HG03108 (cell line): ENCODE results near the gene CASS4.

Experiments used
- ATAC-seq: cut with Tn5 transposase; IDR thresholded peaks from one replicate; pipeline ENCODE4 v1.9.1; 2021; ENCODE audit warnings: moderate library complexity; ENCODE audit not compliant: unreplicated experiment

The CASS4 gene

DNA sequence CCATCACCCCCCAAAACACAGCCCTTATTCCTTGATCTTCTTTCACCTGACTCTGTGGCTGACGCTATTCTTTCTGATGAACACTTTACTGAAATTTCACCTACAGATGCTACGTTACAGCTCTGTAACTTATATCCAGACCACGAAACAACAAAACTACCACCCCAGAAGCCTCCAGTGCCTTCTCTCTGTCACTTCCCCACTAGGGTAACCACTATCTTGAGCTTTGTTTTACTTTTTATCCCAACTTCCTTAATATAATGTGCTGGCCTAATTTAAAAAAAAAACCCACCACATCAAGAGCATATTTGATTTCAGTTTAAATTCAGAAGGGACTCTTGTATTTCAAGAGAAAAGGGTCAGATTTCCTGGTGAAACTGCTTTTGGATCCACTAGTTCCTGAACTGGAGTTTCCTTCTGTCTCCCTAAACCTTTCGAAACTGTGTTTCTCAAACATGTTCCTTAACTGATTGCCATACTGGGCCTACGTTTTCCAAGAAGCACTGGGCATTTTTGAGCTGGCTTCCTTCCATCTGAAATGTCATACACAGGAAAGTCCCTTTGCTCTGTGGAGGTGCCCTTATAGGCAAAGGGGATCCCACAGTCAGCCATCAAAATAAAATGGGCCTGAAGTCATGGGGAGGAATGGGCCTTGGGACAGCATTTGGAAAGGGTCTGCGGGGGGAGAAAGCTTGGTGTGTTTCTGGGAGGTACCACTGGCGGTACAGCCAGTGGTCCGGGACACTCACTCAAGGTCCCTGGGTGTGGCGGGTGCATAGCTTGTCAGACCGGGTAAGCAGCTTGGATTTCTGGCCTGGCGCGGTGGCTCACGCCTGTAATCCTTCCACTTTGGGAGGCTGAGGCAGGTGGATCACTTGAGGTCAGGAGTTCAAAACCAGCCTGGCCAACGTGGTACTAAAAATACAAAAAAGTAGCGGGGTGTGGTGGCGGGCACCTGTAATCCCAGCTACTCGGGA is 30.6 kb downstream of the CASS4 start:
- no peak for ATAC-seq

DNA sequence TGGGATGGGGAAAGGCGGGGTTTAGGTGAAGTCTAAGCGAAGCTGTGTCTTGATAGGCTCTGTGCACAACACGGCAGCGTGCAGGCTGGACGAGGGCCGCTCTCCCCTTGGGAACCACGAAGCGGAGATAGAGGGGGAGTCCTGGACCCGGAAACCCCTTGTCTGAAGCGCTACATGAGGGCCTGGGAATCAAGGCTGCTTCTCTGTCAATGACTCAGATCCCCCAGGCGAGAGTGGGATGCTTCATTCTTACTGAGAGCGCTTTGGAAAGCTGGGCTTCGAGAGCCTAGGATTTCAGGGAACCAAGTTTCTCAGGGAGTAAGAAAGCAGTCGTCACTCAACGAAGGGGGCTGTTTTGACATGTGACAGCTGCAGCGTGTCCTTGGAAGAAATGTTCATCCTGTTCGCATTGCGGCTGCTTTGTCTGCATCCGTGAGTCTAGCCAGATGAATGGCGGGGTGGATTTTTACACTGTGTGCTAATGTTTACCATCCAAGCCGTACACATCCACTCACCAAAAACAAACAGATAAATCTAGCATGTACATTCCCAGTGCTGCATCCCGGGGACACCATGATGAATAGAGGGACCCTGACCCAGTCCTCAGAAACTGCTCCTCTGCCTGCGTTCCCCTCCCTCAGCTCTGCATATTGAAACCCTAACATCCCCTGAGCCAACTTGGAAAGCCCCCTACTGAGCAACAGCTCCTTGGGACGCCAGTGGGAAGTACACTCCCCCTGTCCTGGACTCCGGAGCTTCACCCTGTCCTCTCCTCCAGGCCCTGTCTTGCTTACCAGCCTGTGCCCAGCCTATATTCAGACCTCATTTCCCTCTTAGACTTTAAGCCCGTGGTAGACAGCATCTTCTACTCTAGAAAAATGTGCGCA is 31.8 kb downstream of the CASS4 start:
- ATAC-seq: no peak

DNA sequence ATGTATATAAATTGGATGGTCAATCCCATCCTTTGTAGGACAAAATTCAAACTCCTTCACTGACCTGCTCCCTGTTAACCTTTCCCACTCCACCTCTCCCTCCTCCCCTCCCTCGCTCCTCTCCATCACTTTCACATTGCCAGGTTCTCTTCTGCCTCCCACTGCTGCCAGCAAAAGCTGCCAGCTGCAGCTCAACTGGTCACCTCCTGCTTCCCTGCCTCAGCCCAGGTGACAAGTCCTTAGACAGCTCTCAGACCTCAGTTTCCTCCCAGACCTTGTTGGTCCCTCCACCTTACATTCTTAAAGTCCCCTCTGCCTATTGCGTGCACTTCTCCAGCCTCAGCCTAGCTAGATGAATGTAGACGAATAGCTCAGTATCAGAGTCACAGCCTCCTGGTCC is 33.1 kb downstream of the CASS4 start:
- no peak for ATAC-seq

DNA sequence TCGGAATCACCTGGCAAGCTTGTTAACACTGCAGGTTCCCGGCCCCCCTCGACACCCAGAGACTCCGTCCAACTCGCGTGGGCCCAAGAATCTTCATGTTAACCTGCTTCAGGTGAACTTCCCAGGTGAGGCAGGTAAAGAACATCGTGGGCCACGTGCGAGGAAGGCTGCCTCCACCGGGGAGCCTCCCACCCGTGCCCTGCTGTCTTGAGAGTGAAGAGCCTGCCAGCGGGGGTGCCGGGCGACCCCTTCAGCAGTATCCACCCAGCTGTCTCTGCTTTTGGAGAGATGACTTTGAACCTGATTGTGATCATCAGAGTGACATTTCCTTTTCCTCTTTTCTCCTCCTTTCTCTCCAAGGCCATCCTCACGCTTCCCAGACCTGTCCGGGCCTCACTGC is 33.5 kb downstream of the CASS4 start:
- no peak for ATAC-seq

DNA sequence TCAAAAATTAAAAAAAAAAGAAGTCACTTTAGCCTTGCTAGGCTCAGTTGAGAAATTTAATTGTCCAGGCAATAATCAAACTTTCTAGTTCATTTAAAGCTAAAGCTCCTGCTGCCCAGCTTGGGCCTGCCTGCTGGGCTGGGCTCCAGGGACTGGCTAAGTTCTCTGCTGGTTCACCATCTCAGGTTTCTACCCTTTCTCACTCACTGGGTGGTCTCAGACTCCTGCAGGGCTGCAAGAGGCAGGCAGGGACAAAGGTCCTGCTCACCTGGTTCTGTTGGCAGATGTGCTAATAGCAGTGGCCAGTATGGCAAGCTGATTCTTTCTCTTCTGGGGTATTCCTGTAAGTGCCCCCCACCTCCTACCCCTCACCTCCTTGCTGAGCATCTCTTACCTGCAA is 35.2 kb downstream of the CASS4 start:
- no peak for ATAC-seq

DNA sequence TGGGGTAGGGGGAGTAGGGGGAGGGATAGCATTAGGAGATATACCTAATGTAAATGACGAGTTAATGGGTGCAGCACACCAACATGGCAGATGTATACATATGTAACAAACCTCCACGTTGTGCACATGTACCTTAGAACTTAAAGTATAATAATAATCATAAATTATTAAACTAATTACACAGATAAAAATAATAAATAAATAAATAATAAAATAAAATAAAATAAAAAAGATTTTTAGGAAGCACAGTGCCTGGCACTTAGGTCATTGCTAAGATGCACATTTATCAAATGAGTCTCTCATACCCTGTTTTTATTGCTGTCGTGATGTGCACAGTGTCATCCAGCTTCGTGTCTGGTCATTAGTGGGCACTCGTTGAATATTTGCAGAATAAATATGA is 37.4 kb downstream of the CASS4 start:
- ATAC-seq: no peak

DNA sequence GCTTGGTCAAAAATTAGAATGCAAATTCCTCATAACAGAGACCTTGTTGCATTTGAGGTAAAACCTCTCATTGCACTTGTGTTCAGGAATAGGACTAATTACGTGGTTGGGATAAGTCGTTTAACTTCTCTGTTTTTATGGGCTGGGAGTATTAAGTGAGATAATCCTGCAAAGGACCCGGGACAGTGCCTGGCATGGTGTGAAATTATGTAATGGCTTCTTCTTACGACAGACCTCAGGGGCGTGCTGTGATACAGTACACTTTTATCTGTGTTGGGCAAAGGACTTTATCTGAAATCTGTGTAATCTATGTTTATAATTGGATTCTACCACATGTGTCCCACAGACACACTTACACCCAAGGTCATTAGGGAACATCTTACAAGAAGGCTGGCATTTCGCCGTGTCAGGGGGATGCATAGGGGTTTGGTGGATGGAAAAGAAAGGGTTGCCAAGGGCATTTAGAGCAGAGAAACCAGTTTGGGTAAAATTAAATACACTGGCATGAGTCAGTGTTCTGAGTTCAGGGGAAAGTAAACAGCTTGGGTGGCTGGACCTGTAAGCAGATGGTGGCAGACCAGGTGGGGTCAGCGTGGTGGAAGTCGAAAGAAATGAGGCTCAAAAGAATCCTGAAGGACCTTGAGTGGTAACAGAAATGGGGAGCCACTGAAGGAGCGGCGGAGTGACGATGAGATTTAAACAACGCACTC is 39.2 kb downstream of the CASS4 start:
- ATAC-seq: no peak

DNA sequence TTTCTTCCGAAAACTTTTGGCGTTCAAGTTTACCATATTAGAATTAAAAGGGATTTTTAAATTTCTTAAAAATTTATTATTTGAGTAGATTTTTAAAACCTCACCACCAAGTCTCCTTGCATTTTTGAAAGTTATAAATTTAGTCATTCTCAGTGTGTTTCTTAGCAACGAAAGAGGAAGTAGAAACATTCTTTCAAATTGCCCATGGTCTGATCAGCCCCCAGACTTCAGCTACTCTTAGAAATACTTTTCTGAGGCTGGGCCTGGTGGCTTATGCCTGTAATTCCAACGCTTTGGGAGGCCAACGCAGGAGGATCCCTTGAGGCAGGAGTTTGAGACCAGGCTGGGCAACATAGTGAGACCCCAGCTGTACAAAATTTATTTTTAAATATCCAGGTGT is 41.3 kb downstream of the CASS4 start:
- ATAC-seq: no peak

DNA sequence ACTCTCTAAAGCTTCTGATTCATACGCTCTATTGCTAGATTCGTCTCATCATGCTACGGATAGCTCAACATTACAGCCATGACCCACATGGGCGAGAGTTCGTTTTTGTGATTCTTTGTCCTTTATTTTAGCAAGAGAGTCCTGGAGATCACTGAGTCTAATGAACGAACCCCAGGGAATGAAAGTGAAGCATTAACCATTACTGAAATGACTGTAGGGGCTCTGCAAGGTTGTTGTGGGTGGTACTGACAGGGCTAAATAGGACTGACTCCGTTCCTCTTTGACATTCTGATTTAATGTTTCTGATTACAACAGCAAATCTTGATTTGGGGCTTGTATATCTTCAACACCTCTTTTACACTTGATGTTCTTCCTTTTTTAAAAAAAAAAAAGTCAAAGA is 42.7 kb downstream of the CASS4 start:
- peak; percentile 73 for ATAC-seq

DNA sequence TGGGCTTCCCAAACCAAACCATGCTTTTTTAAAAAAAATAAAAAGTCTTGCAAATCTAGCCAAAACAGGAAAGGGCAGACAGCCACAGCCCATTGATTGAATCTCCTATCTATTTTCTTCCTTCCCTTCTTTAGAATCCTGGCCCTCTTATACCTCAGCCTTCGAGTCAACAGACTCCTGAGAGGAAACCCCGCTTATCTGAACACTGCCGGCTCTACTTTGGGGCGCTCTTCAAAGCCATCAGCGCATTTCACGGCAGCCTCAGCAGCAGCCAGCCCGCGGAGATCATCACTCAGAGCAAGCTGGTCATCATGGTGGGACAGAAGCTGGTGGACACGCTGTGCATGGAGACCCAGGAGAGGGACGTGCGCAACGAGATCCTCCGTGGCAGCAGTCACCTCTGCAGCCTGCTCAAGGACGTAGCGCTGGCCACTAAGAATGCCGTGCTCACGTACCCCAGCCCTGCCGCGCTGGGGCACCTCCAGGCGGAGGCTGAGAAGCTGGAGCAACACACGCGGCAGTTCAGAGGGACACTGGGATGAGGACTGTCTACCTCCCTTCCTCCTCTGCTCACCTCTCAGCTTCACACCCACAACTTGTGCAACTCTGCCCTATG is 46.3 kb downstream of the CASS4 start:
- no peak for ATAC-seq

DNA sequence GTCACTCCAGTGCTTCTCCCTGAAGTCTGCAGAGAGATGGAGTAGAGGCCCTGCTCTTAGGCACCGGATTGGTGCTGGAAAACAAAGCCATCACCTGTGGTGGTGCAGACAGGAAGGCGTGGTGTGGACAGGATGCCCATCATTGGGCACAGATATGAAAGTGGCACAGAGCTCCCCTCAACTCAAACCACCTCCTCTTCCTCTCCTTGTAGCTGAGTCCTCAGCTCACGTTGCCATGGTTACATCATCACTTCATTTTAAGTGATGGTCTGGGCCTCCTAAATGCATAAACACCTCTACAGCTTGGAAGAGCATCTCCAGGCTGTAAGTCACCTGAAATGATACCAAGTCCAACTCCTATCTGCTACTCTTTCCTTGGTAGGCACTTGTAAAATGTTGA is 48.4 kb downstream of the CASS4 start:
- ATAC-seq: no peak

DNA sequence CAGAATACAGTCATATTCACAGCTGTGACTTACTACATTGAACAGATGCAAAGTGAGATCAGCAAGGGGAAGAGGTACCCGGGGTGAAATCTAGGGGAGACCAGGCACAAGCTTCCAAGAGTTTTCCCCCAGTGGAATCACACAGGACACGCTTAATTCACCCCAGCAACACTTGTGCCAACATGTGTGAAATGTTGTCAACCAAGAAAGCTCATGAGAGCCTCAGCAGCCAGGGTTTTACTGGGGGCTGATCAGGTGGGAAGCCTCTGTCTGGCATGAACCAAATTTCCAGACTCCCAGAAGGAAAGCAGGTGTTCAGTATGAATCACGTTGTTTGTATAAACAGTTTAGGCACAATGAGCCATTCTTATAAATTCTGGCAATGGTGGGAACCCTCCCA is 49.5 kb downstream of the CASS4 start:
- ATAC-seq: no peak

DNA sequence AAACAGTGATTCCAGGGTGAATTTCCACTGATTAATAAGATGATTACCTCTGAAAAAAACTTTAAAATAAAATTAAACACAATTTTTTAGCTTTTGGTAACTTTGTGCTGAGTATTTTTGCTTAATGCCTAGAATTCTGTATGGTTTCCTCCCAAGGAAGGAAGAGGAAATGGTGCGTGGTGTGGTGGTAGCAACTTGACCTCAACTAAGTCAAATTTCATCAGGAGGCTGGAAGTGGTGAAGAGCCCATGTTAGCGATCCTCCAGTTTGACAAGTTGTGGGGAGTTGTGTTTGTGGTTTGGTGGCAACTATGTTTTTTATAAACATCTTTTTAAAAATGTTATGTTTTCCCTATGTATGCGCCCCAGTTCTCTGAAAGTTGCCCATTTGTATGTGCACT is 51.4 kb downstream of the CASS4 start:
- ATAC-seq: no peak

DNA sequence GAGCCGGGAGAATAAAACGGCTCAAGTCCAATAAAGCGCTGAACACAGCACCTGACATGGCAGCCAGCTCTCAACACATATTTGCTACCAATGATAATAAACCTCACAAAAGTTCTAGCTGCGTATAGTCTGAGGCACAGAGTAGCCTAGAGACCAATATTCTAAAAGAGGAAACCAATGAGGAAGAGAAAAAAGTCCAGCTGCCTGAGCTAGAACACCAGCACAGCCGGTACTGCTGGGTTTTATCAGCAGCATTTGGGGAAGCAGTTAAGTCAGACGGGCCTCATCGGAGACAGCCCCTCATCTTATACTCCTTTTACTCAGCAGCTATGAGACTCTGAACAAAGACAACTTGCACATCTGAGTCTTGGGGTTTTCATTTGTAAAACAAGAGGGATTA is 53.9 kb downstream of the CASS4 start:
- ATAC-seq: no peak

DNA sequence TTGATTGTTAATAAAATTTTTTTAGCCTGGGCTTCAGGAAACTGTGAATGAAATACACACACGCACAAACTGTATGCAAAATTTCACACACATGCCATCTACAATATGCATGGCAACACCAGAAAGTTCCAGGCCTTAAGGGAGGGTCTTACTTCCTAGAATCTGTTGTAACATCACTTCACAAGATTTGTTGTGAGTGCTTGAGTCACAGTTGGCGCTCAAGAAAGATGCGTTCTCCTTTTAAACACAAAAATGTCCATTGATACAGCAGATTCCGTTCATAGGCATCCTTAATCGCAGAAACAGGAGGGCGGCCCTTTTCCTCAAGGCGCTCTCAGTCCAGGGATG is 55.9 kb downstream of the CASS4 start:
- no peak for ATAC-seq

DNA sequence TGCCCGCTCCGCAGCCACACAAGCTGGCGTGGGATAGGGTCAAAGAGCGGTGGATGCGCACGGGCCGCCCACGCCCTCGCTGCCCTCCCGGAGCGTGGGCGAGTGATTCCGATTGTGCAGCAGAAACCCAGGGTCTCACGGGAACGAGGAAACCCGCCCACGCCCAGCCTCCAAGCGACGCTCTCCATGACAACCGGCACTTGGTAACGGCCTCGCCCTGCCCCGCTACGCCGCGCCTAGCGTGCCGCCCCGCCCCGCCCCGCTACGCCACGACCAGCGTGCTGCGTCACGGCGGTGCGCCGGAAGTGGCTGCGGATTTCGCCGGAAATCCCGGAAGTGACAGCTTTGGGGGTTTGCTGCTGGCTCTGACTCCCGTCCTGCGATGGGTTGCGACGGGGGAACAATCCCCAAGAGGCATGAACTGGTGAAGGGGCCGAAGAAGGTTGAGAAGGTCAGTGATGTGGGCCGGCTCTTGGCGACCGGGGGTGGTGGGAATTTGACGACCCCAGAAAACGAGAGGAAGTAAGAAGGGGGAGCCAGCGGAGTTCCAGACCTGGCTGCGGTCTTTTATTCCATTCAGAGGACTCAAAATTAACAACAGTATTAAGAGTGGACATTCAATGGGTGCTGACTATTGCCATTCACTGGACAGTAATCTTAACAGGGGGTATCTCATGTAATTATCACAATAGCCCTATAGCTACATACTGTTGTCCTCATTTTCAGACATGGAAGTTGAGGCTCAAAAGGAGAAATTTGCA is 56.4 kb downstream of the CASS4 start, which contains the start of gene RTF2:
TSS of gene RTF2 (plus strand) at position 312 of the 761 bp plus-strand sequence. CDS start at position 383, 71 bp downstream.
- ATAC-seq: peak; percentile 96

DNA sequence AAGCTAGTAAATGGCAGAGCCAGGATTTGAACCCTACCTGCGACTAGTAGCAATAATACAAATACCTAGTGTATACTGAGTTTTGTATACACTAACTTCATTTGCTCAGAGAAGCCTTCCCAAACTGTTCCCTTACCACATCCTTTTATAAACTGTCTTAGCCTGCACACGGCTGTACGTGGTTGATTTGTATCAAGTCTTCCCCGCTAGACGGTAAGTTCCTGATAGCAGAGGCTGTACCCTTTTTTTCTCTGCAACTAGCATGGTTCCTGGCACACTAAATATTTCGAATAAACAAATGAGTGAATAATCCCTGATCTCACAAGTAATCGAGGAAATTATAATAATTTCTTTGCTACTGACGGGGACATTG is 57.0 kb downstream of the CASS4 start:
- ATAC-seq: no peak

DNA sequence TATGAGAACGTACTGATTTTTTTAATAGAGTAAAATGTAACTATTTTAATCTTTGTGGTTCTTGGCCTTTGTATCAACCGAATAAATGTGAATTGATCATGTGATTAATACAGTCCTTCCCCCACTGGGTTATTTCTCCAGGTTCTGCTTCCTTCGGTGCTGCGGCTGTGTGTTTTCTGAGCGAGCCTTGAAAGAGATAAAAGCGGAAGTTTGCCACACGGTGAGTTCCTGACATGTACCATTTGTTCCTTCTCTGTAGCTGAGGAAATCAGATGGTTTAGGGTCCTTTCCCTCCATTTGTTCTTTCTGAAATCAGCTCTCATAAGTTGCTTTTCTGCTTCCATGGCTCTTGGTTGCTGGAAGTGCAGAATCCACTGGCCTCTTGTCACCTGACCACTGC is 71.9 kb downstream of the CASS4 start:
- ATAC-seq: no peak

DNA sequence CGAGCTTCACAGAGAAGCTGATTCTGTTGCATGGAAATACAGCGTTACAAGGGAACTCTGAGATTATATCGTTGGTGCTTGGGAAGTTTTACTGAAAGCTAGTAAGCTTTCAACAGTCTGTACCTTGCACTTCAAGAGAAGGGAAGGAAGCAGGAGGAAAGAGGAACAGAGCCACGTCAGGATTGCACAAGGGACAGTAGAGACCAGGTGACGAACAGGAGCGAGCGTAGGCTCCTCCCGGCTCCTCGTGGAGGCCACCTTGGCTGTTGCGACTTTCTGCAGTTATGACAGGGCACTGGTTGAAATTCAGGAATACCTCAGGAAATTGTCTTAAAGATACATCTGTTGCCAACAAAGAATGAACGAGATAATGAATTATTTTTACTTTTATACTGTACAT is 75.2 kb downstream of the CASS4 start:
- ATAC-seq: no peak

DNA sequence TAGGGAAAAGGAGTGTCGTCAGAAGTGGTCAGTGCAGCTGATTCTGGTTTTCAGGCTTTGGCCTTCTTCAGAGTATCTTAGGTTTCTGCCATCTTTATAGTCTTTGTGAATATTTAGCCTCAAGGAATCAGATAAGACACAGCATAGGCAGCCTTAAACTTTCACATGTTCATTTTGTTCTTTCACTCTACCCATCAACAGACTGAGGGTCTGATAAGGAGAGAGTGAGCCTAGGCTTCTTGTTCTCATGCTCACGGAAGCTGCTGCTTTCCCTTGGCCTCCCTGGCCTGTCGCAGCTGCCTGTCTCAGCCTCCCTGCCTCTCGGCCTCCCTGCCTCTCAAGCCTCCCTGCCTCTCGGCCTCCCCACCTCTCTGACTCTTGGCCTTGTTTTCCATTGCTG is 76.5 kb downstream of the CASS4 start:
- no peak for ATAC-seq
